Measurements from ENCODE around the gene MBTPS1.

DNA sequence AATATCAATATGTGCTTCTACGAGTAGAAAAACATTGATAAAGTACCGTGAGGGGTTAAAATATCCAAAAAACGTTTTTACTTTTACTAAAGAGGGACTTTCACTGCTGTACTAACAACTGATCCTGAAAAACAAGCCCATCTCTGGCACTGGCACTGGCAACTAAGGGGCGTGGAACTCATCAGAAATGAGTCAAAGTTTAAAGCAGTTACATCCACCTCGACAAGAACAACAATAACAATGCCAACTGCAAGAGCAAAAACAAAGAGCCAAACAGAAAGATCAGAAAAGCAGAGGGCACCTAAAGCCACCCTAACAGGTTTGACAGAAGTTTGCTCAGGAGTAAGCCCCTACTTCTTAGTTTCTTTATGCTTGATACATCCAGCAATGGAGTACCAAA is 13.1 kb downstream of the MBTPS1 start:
- TF ChIP-seq, protein P1, sequence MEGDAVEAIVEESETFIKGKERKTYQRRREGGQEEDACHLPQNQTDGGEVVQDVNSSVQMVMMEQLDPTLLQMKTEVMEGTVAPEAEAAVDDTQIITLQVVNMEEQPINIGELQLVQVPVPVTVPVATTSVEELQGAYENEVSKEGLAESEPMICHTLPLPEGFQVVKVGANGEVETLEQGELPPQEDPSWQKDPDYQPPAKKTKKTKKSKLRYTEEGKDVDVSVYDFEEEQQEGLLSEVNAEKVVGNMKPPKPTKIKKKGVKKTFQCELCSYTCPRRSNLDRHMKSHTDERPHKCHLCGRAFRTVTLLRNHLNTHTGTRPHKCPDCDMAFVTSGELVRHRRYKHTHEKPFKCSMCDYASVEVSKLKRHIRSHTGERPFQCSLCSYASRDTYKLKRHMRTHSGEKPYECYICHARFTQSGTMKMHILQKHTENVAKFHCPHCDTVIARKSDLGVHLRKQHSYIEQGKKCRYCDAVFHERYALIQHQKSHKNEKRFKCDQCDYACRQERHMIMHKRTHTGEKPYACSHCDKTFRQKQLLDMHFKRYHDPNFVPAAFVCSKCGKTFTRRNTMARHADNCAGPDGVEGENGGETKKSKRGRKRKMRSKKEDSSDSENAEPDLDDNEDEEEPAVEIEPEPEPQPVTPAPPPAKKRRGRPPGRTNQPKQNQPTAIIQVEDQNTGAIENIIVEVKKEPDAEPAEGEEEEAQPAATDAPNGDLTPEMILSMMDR (IDR thresholded peaks at IDR 0.05; ENCODE audit: insufficient read depth, low read depth, low read length): no peak
- no peak for TF ChIP-seq EZH2 (IDR thresholded peaks at IDR 0.05; ENCODE audit: insufficient read depth, low read length)
